ENCODE results near the gene PRMT1.
A peak's percentile ranks its signal among the peaks of the same experiment; 100 is the strongest.

Gene PRMT1

GRCh38 chr19:49651820-49652550 is 25.1 kb upstream of the PRMT1 start:
- DNase-seq, result no peak

- DNase-seq, result no peak
These were observed 24.3 kb upstream of the PRMT1 start for GRCh38 chr19:49652551-49653465.

- DNase-seq, result no peak
These were observed 23.6 kb upstream of the PRMT1 start for GRCh38 chr19:49653466-49653806.

GRCh38 chr19:49654581-49654980 is 22.5 kb upstream of the PRMT1 start:
- no peak for DNase-seq

- no peak for DNase-seq
These were observed 21.3 kb upstream of the PRMT1 start for GRCh38 chr19:49655570-49656455.

GRCh38 chr19:49656456-49657109 is 20.5 kb upstream of the PRMT1 start:
- DNase-seq, result no peak

GRCh38 chr19:49657493-49658138 is 19.5 kb upstream of the PRMT1 start:
- no peak for DNase-seq

GRCh38 chr19:49658139-49658517 is 18.9 kb upstream of the PRMT1 start:
- no peak for DNase-seq

- no peak for DNase-seq
These were observed 18.3 kb upstream of the PRMT1 start for GRCh38 chr19:49658566-49659442.

GRCh38 chr19:49660338-49660961 is 16.6 kb upstream of the PRMT1 start:
- no peak for DNase-seq

- no peak for DNase-seq
These were observed 15.1 kb upstream of the PRMT1 start for GRCh38 chr19:49662011-49662410.

GRCh38 chr19:49663224-49663623 is 13.8 kb upstream of the PRMT1 start:
- no peak for DNase-seq

GRCh38 chr19:49664171-49665035 is 12.7 kb upstream of the PRMT1 start:
- DNase-seq, result peak; percentile 88

GRCh38 chr19:49665036-49665350 is 12.1 kb upstream of the PRMT1 start:
- no peak for DNase-seq

- peak; percentile 99 for DNase-seq
These were observed 11.5 kb upstream of the PRMT1 start, which contains the start of the genes BCL2L12 and IRF3 for GRCh38 chr19:49665351-49666119. BCL2L12 (plus strand) TSS chr19:49665933; CDS start chr19:49666693, 760 bp downstream. IRF3 (minus strand) TSS chr19:49665857; CDS start chr19:49664838, 1,019 bp downstream.

GRCh38 chr19:49666120-49666444 is 11.0 kb upstream of the PRMT1 start:
- DNase-seq, result no peak

GRCh38 chr19:49667473-49667872 is 9.6 kb upstream of the PRMT1 start:
- DNase-seq, result no peak

GRCh38 chr19:49669516-49669915 is 7.6 kb upstream of the PRMT1 start:
- DNase-seq, result no peak
